ENCODE results near the gene ADORA3.

GRCh38 chr1:111541721-111542120, 38.3 kb upstream of the ADORA3 start:
- TF ChIP-seq CTCF (IDR thresholded peaks at IDR 0.05) (no peak), ZFX (IDR thresholded peaks at IDR 0.05; ENCODE audit: borderline replicate concordance) (no peak)

All from 22Rv1 (cell line).